Mesodermal cell (in vitro differentiated cells): Measurements from ENCODE around the gene PRMT7.

Experiments
- H3K27ac ChIP-seq: 2 replicates; pipeline ENCODE4 v1.7.0; 2013; ENCODE audit warnings: mild to moderate bottlenecking, low read depth, low read length, moderate library complexity; ENCODE audit not compliant: severe bottlenecking
- H3K36me3 ChIP-seq: 2 replicates; pipeline ENCODE4 v1.7.1; 2013; ENCODE audit warnings: mild to moderate bottlenecking, low read length, moderate library complexity; ENCODE audit not compliant: control insufficient read depth, insufficient read depth
- H3K4me1 ChIP-seq: one replicate; pipeline ENCODE4 v1.7.1; 2013; ENCODE audit warnings: mild to moderate bottlenecking, low read length; ENCODE audit not compliant: insufficient read depth, control insufficient read depth, poor library complexity, severe bottlenecking
- H3K4me3 ChIP-seq: 2 replicates; pipeline ENCODE4 v1.7.0; 2013; ENCODE audit warnings: low read length, control low read depth, mild to moderate bottlenecking; ENCODE audit not compliant: insufficient read depth, poor library complexity, severe bottlenecking; ENCODE audit errors: extremely low read depth
- H3K9me3 ChIP-seq: 2 replicates; pipeline ENCODE4 v1.7.1; 2013; ENCODE audit warnings: mild to moderate bottlenecking, low read length, moderate library complexity; ENCODE audit not compliant: control insufficient read depth
- WGBS, 2 experiments: methylation state at CpG; one replicate each; pipeline ENCODE4 v1.1.5; 2013; ENCODE audit warnings: missing lambda C conversion rate in 2 of 2; ENCODE audit not compliant: insufficient coverage in 2 of 2; 5-methylcytosine and 5-hydroxymethylcytosine counted together

Gene PRMT7

DNA sequence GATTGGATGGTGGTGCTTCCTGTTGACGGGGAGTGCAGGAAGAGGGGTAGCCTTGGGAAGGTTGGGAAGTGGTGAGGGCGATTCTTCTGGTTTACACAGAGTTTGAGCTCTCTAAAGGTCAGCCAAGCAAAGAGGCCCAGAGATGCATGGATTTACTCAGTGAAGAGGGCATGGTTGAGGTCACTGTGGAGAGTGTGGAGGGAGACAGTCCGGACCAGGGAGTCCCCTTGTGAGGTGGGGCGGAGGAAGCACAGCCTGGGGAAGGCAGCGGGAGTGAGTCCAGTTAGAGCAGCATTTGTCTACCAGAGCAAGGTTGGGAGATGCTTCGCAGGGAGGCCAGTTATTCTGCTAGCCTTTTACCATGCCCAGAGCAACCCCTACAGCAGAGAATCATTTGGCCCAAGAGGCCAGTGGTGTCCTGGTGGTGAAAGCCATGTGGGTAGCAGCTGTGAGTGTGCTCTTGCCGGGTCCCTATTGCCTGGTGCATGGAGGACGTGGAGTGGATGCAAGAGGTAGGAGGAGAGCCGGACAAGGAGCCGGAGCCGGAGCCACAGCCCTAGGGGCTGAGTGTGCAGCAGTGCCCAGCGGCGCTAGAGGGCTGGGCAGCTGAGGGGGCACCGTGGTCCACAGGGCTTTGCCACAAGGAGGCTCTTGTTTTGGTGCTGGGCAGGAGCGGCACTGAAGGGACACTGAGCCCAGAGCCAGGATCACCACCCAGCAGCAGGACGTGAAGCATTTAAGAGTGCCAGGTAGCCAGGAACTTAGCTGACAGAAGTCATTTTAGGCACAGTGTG, 27.7 kb downstream of the PRMT7 start:
- 96 to 97% methylated on average over 11 to 15 of the region's 16 CpGs for WGBS, 2 experiments
- no peaks in the 10 kb centered on the region for H3K4me1 ChIP-seq
- no peak overlapping the region for H3K4me3 ChIP-seq
- H3K36me3 ChIP-seq = peaks cover 73% of the 10 kb centered on the region
- H3K27ac ChIP-seq = no peak overlapping the region
- H3K9me3 ChIP-seq = no peaks in the 10 kb centered on the region

- Histone ChIP-seq H3K27ac (no peak overlapping the region), H3K4me3 (no peak overlapping the region), H3K9me3 (no peaks in the 10 kb centered on the region), H3K4me1 (no peaks in the 10 kb centered on the region), H3K36me3 (peaks cover 71% of the 10 kb centered on the region)
- WGBS, 2 experiments = 95 to 97% methylated on average over 13 of the region's 13 CpGs
These were observed 28.4 kb downstream of the PRMT7 start for GRCh38 chr16:68339214-68339613.

DNA sequence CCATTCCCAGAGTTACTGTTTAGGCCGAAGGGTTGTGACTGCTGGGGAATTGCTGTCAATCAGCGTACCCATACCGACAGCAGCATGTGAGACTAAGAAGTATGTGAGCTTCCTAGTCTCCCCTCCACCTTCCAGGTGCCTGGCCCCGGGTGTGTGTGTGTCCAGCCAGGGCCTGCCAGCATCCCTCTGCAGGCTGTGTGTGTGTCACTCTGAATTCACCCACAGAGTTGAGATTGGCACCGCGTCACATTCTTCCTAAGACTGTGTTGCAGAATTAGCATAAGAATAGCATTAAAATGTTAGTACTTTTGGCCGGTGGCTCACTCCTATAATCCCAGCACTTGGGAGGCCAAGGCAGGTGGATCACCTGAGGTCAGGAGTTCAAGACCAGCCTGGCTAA, 31.8 kb downstream of the PRMT7 start:
- H3K4me3 ChIP-seq = no peak overlapping the region
- H3K4me1 ChIP-seq = peaks cover 8% of the 10 kb centered on the region
- 82% methylated on average over 5 to 6 of the region's 7 CpGs for WGBS, 2 experiments
- no peak overlapping the region for H3K27ac ChIP-seq
- H3K9me3 ChIP-seq = no peaks in the 10 kb centered on the region
- peaks cover 80% of the 10 kb centered on the region for H3K36me3 ChIP-seq

DNA sequence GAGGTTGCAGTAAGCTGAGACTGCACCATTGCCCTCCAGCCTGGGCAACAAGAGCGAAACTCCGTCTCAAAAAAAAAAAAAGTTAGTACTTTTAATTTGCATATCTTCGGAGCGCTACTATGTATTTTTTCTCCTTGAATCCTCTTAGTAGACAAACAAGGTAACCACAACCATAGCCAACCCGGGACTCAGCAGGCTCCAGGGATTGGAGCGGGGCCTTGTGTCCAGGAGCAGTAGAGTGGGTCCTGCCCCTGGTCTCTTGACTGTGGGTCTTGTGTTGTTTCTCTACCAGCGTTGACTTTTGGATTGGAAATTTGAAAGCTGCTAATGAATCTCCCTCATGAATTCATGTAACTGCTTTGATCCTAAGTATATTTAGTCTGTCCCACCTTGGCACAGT, 32.3 kb downstream of the PRMT7 start:
- Histone ChIP-seq H3K4me3 (no peak overlapping the region), H3K27ac (no peak overlapping the region), H3K9me3 (no peaks in the 10 kb centered on the region), H3K4me1 (peaks cover 8% of the 10 kb centered on the region), H3K36me3 (peaks cover 81% of the 10 kb centered on the region)
- 100% methylated on average over 4 to 7 of the region's 7 CpGs for WGBS, 2 experiments

DNA sequence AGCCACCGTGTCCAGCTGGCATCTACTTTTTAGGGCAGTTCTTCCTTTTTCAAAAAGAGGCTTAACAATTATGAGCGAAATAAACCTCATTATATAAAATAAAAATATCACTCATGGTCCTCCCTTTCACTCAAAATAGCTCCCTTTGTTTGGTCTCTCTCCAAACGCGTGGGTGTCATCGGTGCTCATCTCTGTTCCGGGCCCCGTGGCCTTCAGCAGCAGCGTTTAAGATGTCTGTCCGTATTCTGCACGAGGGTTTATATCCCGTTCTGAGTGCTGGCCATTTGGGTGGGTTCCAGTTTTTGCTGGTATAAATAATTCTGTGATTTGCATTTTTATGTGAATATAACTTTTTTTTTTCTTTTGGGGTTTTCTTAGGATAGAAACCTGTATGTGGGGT, 33.4 kb downstream of the PRMT7 start:
- Histone ChIP-seq H3K9me3 (no peaks in the 10 kb centered on the region), H3K27ac (no peak overlapping the region), H3K4me1 (peaks cover 8% of the 10 kb centered on the region), H3K36me3 (peaks cover 82% of the 10 kb centered on the region), H3K4me3 (no peak overlapping the region)
- 91 to 98% methylated on average over 6 to 11 of the region's 11 CpGs for WGBS, 2 experiments

GRCh38 chr16:68345351-68345810, 34.6 kb downstream of the PRMT7 start:
- Histone ChIP-seq H3K27ac (peak overlapping the region; percentile 32), H3K4me3 (no peak overlapping the region), H3K4me1 (peaks cover 8% of the 10 kb centered on the region), H3K9me3 (no peaks in the 10 kb centered on the region), H3K36me3 (peaks cover 82% of the 10 kb centered on the region)
- WGBS, 2 experiments = 96 to 97% methylated on average over 6 to 11 of the region's 11 CpGs

DNA sequence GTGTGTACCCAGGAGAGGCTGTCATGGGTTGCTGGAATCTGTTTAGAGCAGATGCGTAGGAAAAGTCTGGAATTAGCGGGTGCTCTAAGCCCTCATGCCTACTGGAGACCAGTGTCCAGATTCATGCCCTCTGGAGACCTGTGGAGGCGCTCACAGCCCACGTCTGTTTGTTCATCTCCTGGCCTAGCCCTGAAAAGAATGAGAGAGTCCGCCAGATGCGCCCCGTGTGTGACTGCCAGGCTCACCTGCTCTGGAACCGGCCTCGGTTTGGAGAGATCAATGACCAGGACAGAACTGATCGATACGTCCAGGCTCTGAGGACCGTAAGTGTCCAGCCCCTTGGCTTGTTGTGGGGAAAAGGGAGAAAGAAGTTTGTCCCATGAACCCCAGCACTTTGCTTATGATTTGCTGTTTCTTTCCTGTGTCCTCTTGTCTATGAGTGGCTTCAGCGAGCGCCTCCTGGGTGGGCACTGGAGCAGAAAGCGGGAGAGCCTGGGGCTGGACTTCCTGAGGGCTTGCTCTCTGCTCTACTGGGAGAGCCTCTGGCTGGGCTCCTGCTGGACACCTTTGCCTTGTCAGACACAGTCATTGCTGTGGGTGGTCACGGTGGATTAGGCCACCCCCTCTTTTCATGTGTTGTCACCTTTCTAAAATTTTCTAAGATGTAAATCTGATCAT, 35.3 kb downstream of the PRMT7 start:
- Histone ChIP-seq H3K36me3 (peaks cover 81% of the 10 kb centered on the region), H3K4me3 (no peak overlapping the region), H3K27ac (no peak overlapping the region), H3K9me3 (no peaks in the 10 kb centered on the region), H3K4me1 (peaks cover 8% of the 10 kb centered on the region)
- 95 to 96% methylated on average over 15 to 16 of the region's 16 CpGs for WGBS, 2 experiments

DNA sequence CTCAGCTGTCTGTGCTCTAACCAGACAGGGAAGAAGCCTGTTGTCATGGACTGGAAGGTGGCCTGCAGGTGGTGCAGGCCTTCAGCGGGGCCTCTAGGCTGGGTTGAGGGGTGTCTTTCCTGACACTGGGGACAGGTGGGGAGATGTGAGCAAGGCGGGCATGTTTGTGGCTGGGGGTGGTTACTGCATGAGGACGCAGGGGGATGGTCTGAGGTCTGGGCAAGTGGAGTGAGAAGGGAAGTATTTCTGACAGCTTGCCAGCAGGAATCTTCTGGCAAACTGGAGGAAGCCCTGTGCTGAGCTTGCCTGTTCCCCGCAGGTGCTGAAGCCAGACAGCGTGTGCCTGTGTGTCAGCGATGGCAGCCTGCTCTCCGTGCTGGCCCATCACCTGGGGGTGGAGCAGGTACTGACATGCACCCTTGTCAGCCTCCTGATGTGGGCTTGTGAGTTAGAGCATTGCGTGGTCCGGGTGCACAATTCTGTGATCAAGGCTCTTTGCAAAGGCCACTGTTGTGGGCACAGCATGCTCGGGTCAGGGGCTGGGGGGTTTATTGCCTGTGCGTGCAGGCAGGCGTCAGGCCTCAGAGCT, 36.2 kb downstream of the PRMT7 start:
- no peak overlapping the region for H3K27ac ChIP-seq
- H3K36me3 ChIP-seq = peaks cover 77% of the 10 kb centered on the region
- H3K9me3 ChIP-seq = no peaks in the 10 kb centered on the region
- peaks cover 8% of the 10 kb centered on the region for H3K4me1 ChIP-seq
- WGBS, 2 experiments = 98 to 100% methylated on average over 9 to 11 of the region's 12 CpGs
- H3K4me3 ChIP-seq = no peak overlapping the region

- no peak overlapping the region for H3K4me3 ChIP-seq
- peaks cover 77% of the 10 kb centered on the region for H3K36me3 ChIP-seq
- H3K9me3 ChIP-seq = no peaks in the 10 kb centered on the region
- WGBS, 2 experiments = 95 to 100% methylated on average over 2 to 3 of the region's 4 CpGs
- H3K27ac ChIP-seq = no peak overlapping the region
- H3K4me1 ChIP-seq = peaks cover 8% of the 10 kb centered on the region
These were observed 36.8 kb downstream of the PRMT7 start for GRCh38 chr16:68347605-68348004.

GRCh38 chr16:68348639-68349445, 38.0 kb downstream of the PRMT7 start:
- Histone ChIP-seq H3K27ac (no peak overlapping the region), H3K4me1 (peaks cover 8% of the 10 kb centered on the region), H3K4me3 (no peak overlapping the region), H3K9me3 (no peaks in the 10 kb centered on the region), H3K36me3 (peaks cover 81% of the 10 kb centered on the region)
- 96 to 97% methylated on average over 22 to 25 of the region's 27 CpGs for WGBS, 2 experiments
